Ectodermal cell (in vitro differentiated cells): ENCODE data around the gene TMEM181.

Experiments
- H3K27ac ChIP-seq: 2 replicates; pipeline ENCODE4 v1.7.0; 2013; ENCODE audit warnings: mild to moderate bottlenecking, low read depth, low read length; ENCODE audit not compliant: insufficient read depth, poor library complexity, severe bottlenecking
- H3K27me3 ChIP-seq: 2 replicates; pipeline ENCODE4 v1.7.0; 2013; ENCODE audit warnings: mild to moderate bottlenecking, low read length; ENCODE audit not compliant: insufficient read depth, control insufficient read depth, poor library complexity, severe bottlenecking
- H3K36me3 ChIP-seq: one replicate; pipeline ENCODE4 v1.7.0; 2013; ENCODE audit warnings: low read length; ENCODE audit not compliant: control insufficient read depth, insufficient read depth
- H3K4me1 ChIP-seq: one replicate; pipeline ENCODE4 v1.7.0; 2013; ENCODE audit warnings: low read length; ENCODE audit not compliant: control insufficient read depth, insufficient read depth
- H3K4me3 ChIP-seq: 2 replicates; pipeline ENCODE4 v1.7.0; 2013; ENCODE audit warnings: low read depth, low read length, control low read depth; ENCODE audit not compliant: insufficient read depth
- H3K9me3 ChIP-seq: 2 replicates; pipeline ENCODE4 v1.7.0; 2013; ENCODE audit warnings: mild to moderate bottlenecking, low read length, moderate library complexity; ENCODE audit not compliant: control insufficient read depth
- WGBS, 2 experiments: methylation state at CpG; one replicate each; pipeline ENCODE4 v1.1.7; 2013; ENCODE audit warnings: missing lambda C conversion rate in 2 of 2; 5-methylcytosine and 5-hydroxymethylcytosine counted together

TMEM181 gene

DNA sequence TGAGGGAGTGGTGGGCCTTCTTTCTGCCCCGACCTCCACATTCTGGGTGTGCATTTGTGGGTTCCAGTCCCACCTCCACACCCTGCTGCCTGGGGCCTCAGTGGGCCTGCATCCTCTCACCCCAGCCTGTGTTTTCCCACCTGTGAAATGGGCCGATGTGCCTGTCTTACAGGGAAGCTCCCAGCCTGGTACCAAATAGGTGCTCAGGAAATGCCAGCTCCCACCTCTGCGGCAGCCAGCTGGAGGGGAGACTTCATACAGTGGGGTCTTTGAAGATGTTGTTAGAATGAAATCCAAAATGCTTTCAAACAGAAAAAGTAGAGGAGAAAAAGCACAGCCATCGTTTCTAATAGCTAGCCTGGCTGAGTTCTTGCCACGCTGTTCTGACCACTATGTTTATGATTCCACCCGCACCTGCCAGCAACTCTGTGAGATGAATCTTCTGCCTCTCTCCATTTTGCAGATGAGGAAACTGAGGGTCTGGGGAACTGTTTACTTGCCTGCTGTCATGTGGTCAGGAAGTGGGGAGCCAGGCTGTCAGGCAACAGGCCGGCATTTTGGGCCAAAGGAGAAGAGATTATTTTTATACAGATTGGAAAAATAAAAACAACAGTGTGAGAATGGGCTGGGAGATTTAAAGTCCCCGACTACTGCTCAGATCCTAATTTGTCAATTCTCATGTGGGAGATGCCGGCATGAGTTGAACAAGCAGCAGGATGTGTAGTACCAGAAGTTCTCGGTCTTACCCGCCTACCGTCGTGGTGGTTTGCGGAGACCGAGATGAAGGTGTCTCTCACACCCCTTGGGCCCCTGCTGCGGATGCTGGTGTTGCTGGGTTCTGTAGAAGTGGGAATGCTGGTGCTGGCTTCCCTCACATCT, 4.6 kb downstream of the TMEM181 start:
- Histone ChIP-seq H3K9me3 (no peaks in the 10 kb centered on the region), H3K27me3 (no peaks in the 10 kb centered on the region), H3K36me3 (no peaks in the 10 kb centered on the region), H3K4me3 (no peak overlapping the region), H3K27ac (no peak overlapping the region), H3K4me1 (peaks cover 21% of the 10 kb centered on the region)
- WGBS, 2 experiments = 95% methylated on average over 16 of the region's 16 CpGs

GRCh38 chr6:158565122-158565429, 5.2 kb downstream of the TMEM181 start:
- Histone ChIP-seq H3K27ac (no peak overlapping the region), H3K4me1 (peaks cover 21% of the 10 kb centered on the region), H3K36me3 (no peaks in the 10 kb centered on the region), H3K4me3 (no peak overlapping the region), H3K27me3 (no peaks in the 10 kb centered on the region), H3K9me3 (no peaks in the 10 kb centered on the region)
- 88 to 91% methylated on average over 9 of the region's 9 CpGs for WGBS, 2 experiments

- H3K4me3 ChIP-seq = no peak overlapping the region
- H3K27ac ChIP-seq = no peak overlapping the region
- no peaks in the 10 kb centered on the region for H3K27me3 ChIP-seq
- no peaks in the 10 kb centered on the region for H3K36me3 ChIP-seq
- H3K4me1 ChIP-seq = peaks cover 21% of the 10 kb centered on the region
- H3K9me3 ChIP-seq = no peaks in the 10 kb centered on the region
- 84 to 86% methylated on average over 14 of the region's 14 CpGs for WGBS, 2 experiments
Observed at GRCh38 chr6:158565482-158566040, 5.7 kb downstream of the TMEM181 start.

- no peaks in the 10 kb centered on the region for H3K27me3 ChIP-seq
Observed at GRCh38 chr6:158566207-158566818, 6.4 kb downstream of the TMEM181 start.

GRCh38 chr6:158567152-158567551, 7.3 kb downstream of the TMEM181 start:
- H3K36me3 ChIP-seq = no peaks in the 10 kb centered on the region
- no peak overlapping the region for H3K27ac ChIP-seq
- H3K27me3 ChIP-seq = no peaks in the 10 kb centered on the region
- peaks cover 9% of the 10 kb centered on the region for H3K4me1 ChIP-seq
- no peak overlapping the region for H3K4me3 ChIP-seq
- H3K9me3 ChIP-seq = no peaks in the 10 kb centered on the region
- WGBS, 2 experiments = 93 to 96% methylated on average over 10 of the region's 10 CpGs

More at GRCh38 chr6:158566207-158566818, 6.4 kb downstream of the TMEM181 start:
- WGBS, 2 experiments = 92 to 95% methylated on average over 9 of the region's 9 CpGs
- H3K36me3 ChIP-seq = no peaks in the 10 kb centered on the region
- no peaks in the 10 kb centered on the region for H3K9me3 ChIP-seq
- H3K27ac ChIP-seq = no peak overlapping the region
- no peak overlapping the region for H3K4me3 ChIP-seq
- H3K4me1 ChIP-seq = peaks cover 17% of the 10 kb centered on the region

DNA sequence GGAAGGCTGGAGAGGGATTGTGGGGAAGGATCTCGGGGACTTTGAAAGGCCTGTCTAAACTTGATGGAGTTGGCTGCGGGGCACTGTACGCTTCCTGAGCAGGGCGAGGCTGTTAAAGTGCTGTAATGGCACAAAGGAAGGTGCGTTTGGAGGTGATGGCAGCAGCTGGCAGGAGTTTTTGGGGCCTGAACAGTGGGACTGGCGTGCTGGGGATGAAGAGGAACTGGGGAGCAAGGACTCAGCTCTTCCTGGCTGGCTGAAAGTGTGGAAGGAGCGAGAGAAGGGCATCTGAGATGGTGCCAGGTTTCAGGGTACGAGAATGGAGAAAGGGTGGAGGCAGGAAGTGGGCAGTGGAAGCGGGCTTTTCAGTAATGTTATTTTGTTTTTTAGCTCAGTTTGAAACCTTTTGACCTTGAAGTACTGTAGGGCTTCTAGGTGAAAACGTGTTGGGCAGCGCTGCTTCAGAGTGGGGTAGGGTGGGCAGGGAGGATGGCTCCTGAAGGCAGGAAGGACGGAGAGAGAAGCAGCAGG, 8.0 kb downstream of the TMEM181 start:
- 89 to 90% methylated on average over 12 of the region's 12 CpGs for WGBS, 2 experiments
- H3K27me3 ChIP-seq = no peaks in the 10 kb centered on the region
- no peaks in the 10 kb centered on the region for H3K9me3 ChIP-seq
- peaks cover 7% of the 10 kb centered on the region for H3K4me1 ChIP-seq
- no peak overlapping the region for H3K4me3 ChIP-seq
- H3K36me3 ChIP-seq = no peaks in the 10 kb centered on the region
- no peak overlapping the region for H3K27ac ChIP-seq

DNA sequence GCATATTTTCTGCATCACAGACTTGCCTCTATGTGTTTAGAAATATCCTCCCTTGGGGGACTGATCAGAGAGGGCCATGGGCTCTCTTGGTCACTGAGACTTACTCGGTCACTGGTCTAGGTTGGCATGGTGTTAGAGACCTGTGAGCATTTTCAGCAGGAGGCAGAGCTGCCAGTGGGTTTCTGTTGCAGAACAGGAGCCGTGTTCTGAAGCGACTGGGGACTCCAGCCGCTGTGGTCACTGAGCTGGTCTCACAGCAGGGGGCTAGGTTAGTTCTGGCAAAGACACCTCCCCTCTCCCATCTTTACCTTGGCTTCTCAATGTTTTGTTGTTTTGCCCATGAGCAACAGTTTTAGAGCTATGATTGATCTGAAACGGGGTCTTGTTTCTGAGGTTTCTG, 8.7 kb downstream of the TMEM181 start:
- Histone ChIP-seq H3K36me3 (no peaks in the 10 kb centered on the region), H3K27ac (no peak overlapping the region), H3K4me1 (peaks cover 7% of the 10 kb centered on the region), H3K9me3 (no peaks in the 10 kb centered on the region), H3K4me3 (no peak overlapping the region), H3K27me3 (no peaks in the 10 kb centered on the region)
- 71 to 73% methylated on average over 5 of the region's 5 CpGs for WGBS, 2 experiments

GRCh38 chr6:158569036-158569435, 9.1 kb downstream of the TMEM181 start:
- Histone ChIP-seq H3K9me3 (no peaks in the 10 kb centered on the region), H3K36me3 (no peaks in the 10 kb centered on the region), H3K27ac (no peak overlapping the region), H3K4me1 (peaks cover 7% of the 10 kb centered on the region), H3K27me3 (no peaks in the 10 kb centered on the region), H3K4me3 (no peak overlapping the region)
- WGBS, 2 experiments = 91 to 93% methylated on average over 9 of the region's 9 CpGs

GRCh38 chr6:158570681-158570962, 10.7 kb downstream of the TMEM181 start:
- Histone ChIP-seq H3K36me3 (no peaks in the 10 kb centered on the region), H3K27me3 (no peaks in the 10 kb centered on the region), H3K4me3 (no peak overlapping the region), H3K27ac (no peak overlapping the region), H3K4me1 (peaks cover 4% of the 10 kb centered on the region), H3K9me3 (no peaks in the 10 kb centered on the region)
- 94 to 95% methylated on average over 3 of the region's 3 CpGs for WGBS, 2 experiments

DNA sequence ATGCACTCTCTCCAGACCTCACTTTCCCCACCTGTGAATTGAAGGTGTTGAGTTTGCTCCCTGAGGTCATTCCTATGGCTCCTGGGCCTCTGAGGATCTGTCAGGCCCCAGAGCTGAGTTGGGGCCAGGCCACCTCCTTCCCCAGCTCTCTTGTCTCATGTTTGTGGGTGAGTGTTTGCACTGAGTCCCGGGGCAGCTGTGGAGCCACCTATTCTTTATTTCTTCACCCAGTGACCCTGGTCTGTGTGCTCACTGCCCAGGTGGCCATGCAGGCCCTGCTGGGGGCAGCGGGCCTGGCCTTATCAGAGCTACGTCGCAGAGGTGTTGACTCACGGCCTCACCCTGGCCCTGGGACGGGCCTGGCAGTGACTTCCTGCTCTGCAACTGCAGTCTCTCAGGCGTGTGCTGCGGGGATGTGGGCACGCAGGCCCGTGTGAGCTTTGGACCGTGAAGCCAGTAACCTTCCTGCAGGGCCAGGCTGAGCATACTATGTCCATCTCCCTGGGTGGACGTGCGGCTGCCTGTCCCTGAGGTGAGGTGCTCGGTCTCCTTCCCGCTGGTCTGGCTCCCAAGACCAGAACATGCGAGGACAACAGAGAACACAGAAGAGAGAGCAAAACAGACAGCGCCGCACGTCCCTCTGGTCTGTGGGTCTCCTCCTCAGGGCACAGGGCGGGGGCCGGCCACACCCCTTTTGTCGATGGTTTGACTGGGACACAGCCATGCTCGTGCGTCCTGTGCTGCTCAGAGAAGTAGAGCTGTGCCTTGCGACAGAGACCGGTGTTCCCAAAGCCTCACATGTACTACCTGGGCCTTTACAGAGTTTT, 12.1 kb downstream of the TMEM181 start:
- Histone ChIP-seq H3K27ac (no peak overlapping the region), H3K4me3 (no peak overlapping the region), H3K4me1 (peaks cover 9% of the 10 kb centered on the region), H3K36me3 (no peaks in the 10 kb centered on the region), H3K27me3 (no peaks in the 10 kb centered on the region), H3K9me3 (no peaks in the 10 kb centered on the region)
- 95% methylated on average over 26 of the region's 26 CpGs for WGBS, 2 experiments
